PFSK-1 (cell line): Measurements from ENCODE around the gene GCM1.

Source experiments
- FOXP2 ChIP-seq: optimal IDR thresholded peaks from 2 replicates; pipeline ENCODE3; 2011; ENCODE audit warnings: borderline replicate concordance, control low read depth, inconsistent platforms; ENCODE audit not compliant: insufficient read depth; ENCODE audit errors: extremely low read length, extremely low read depth
- POLR2AphosphoS5 ChIP-seq: IDR thresholded peaks from 2 replicates; pipeline ENCODE4 v1.6.1; 2012; ENCODE audit warnings: low read depth, mild to moderate bottlenecking, control low read depth, low read length, moderate library complexity
- SIN3A ChIP-seq: IDR thresholded peaks from 2 replicates; pipeline ENCODE4 v1.6.1; 2012; ENCODE audit warnings: mild to moderate bottlenecking, low read length, moderate library complexity, borderline replicate concordance; ENCODE audit not compliant: insufficient read depth
- TAF1 ChIP-seq: IDR thresholded peaks from 2 replicates; pipeline ENCODE4 v1.6.1; 2012; ENCODE audit warnings: low read length, control low read depth, borderline replicate concordance; ENCODE audit not compliant: insufficient read depth
- TF ChIP-seq, protein P1 (sequence below), 2 experiments: IDR thresholded peaks; 2 replicates each; pipeline versions ENCODE4 v1.6.1 to v1.8.0; 2011 to 2012; ENCODE audit warnings: low read depth in 2 of 2, low read length in 2 of 2, control low read depth in 1 of 2, inconsistent platforms in 1 of 2, mild to moderate bottlenecking in 1 of 2, moderate library complexity in 1 of 2; ENCODE audit not compliant: insufficient read depth in 1 of 2

GCM1 gene

DNA sequence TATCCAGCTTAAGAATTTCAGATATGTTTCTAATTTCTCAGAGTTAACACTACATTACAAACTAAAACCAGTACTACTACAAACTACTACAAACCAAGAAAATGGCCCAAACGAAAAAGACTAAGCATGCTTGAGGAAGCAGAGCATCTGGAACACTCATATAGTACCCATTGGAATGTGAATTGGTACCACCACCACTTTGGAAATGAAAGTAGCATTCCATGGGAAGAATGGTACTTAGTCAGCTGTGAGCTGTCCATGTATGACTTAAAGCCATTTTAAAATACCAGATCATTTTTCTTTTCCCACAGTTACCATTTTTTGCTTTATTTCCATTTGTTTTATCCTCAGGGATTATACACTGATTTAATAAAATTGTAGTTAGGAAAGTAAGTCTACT, 52.9 kb downstream of the GCM1 start:
- TF ChIP-seq FOXP2 (no peak), SIN3A (no peak), TAF1 (no peak), POLR2AphosphoS5 (no peak)
- TF ChIP-seq, protein P1, sequence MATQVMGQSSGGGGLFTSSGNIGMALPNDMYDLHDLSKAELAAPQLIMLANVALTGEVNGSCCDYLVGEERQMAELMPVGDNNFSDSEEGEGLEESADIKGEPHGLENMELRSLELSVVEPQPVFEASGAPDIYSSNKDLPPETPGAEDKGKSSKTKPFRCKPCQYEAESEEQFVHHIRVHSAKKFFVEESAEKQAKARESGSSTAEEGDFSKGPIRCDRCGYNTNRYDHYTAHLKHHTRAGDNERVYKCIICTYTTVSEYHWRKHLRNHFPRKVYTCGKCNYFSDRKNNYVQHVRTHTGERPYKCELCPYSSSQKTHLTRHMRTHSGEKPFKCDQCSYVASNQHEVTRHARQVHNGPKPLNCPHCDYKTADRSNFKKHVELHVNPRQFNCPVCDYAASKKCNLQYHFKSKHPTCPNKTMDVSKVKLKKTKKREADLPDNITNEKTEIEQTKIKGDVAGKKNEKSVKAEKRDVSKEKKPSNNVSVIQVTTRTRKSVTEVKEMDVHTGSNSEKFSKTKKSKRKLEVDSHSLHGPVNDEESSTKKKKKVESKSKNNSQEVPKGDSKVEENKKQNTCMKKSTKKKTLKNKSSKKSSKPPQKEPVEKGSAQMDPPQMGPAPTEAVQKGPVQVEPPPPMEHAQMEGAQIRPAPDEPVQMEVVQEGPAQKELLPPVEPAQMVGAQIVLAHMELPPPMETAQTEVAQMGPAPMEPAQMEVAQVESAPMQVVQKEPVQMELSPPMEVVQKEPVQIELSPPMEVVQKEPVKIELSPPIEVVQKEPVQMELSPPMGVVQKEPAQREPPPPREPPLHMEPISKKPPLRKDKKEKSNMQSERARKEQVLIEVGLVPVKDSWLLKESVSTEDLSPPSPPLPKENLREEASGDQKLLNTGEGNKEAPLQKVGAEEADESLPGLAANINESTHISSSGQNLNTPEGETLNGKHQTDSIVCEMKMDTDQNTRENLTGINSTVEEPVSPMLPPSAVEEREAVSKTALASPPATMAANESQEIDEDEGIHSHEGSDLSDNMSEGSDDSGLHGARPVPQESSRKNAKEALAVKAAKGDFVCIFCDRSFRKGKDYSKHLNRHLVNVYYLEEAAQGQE (IDR thresholded peaks at IDR 0.05; ENCODE audit: insufficient read depth in 1 of 2, low read depth in 2 of 2, low read length in 2 of 2) = no peak

DNA sequence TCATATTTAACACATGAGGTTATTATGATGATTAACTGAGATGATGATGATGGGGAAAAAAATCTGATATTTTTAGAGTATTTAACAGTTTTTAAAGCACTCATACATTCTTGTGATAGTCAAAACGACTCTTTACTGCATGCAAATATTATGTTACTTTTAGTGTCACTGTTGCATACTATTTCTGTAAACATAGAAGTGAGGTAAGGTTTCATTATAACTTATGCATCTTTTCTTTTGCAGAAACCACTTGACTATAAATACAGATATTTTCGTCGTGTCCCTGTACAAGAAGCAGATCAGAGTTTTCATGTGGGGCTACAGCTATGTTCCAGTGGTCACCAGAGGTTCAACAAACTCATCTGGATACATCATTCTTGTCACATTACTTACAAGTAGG, 53.4 kb downstream of the GCM1 start:
- TF ChIP-seq SIN3A = no peak
- no peak for TF ChIP-seq POLR2AphosphoS5
- no peak for TF ChIP-seq FOXP2
- TF ChIP-seq TAF1 = no peak
- TF ChIP-seq, protein P1 (IDR thresholded peaks at IDR 0.05; ENCODE audit: insufficient read depth in 1 of 2, low read depth in 2 of 2, low read length in 2 of 2) = no peak

- TF ChIP-seq POLR2AphosphoS5 = no peak
- TF ChIP-seq TAF1 = no peak
- TF ChIP-seq SIN3A = no peak
- TF ChIP-seq FOXP2 = no peak
- TF ChIP-seq, protein P1 (IDR thresholded peaks at IDR 0.05; ENCODE audit: insufficient read depth in 1 of 2, low read depth in 2 of 2, low read length in 2 of 2) = no peak
Observed at GRCh38 chr6:53090576-53090975, 58.1 kb downstream of the GCM1 start.

DNA sequence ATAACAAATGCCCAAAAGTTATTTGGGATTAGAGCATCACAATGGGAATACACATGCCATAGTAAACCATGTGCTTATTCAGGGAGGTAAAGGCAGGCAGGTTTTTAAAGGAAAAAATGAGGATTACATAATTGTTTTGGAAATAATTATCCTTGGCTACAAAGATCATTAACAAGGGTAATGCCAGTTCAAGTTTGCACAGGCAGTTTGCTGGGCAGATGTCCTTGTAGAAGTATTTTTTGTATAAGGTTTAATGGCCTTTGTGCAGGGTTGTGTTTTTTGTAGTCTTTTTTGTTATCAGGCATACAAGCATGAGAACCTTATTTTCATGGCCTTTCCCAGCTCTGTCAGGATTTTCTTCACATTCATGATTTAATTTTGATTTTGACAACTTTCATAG, 58.7 kb downstream of the GCM1 start:
- TF ChIP-seq TAF1 = no peak
- TF ChIP-seq, protein P1 (IDR thresholded peaks at IDR 0.05; ENCODE audit: insufficient read depth in 1 of 2, low read depth in 2 of 2, low read length in 2 of 2) = no peak
- TF ChIP-seq POLR2AphosphoS5 = no peak

- TF ChIP-seq TAF1 = no peak
- no peak for TF ChIP-seq SIN3A
- no peak for TF ChIP-seq FOXP2
- TF ChIP-seq, protein P1 (IDR thresholded peaks at IDR 0.05; ENCODE audit: insufficient read depth in 1 of 2, low read depth in 2 of 2, low read length in 2 of 2) = no peak
- no peak for TF ChIP-seq POLR2AphosphoS5
Observed at GRCh38 chr6:53086302-53086701, 62.3 kb downstream of the GCM1 start.
